Measurements from ENCODE around the gene KMT2B.

Gene KMT2B

DNA sequence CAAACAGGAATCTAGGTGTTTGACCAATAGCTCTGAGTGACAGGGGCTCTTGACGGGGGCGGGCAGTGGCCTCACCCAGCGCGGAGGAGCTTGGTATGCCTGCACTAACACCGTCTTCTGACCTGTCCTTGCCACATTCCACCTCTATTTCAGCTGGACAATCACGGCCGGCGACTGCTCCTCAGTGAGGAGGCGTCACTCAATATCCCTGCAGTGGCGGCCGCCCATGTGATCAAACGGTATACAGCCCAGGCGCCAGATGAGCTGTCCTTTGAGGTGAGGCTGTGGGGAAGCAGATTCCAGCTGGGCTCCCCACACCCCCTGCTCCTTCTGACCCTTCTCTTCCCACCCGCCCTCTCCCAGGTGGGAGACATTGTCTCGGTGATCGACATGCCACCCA is 62.3 kb downstream of the KMT2B start:
- no peak for DNase-seq (ENCODE audit: low spot score)

DNA sequence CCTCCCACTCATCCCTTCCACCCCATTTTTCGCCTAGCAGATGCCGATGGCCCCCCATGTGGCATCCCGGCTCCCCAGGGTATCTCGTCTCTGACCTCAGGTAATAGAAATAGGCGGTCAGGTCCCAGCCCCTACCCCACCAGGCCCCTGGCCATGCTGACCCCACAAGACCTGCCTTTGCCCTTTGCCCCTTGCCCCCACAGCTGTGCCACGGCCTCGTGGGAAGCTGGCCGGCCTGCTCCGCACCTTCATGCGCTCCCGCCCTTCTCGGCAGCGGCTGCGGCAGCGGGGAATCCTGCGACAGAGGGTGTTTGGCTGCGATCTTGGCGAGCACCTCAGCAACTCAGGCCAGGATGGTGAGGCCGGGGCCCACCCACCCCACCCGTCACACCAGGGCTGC is 62.9 kb downstream of the KMT2B start:
- no peak for DNase-seq (ENCODE audit: low spot score)

DNA sequence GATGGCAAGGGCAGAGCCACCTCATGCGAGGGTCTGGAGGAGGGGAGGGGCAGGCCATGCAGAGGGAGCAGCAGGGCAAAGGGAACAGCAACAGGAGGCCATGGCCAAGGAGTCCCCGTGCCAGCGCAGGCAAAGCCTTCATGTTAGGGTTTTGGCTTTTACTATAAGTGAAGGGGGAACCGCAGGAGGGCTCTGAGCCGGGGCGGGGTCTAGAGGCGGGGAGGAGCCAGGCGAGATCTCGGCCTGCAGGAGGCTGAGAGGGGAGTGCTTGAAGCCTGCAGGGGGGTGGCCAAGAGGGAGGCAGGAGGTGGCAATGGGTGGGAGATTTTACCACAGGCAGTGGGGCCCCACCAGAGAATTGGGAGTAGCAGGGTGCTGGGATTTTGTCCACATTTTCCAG is 63.8 kb downstream of the KMT2B start:
- DNase-seq (ENCODE audit: low spot score): no peak

DNA sequence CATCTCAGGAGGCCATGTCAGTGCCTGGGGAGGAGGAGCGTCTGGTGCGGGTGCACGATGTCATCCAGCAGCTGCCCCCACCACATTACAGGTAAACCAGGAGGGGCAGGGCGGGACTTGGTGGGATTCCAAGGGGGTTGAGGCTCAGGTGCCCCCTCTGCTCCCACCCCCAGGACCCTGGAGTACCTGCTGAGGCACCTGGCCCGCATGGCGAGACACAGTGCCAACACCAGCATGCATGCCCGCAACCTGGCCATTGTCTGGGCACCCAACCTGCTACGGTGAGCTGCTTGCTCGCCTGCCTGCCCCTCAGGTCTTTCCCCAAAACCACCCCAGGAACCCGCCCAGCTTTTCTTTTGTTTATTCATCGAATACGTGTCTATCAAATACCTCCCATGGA is 64.8 kb downstream of the KMT2B start:
- no peak for DNase-seq (ENCODE audit: low spot score)

DNA sequence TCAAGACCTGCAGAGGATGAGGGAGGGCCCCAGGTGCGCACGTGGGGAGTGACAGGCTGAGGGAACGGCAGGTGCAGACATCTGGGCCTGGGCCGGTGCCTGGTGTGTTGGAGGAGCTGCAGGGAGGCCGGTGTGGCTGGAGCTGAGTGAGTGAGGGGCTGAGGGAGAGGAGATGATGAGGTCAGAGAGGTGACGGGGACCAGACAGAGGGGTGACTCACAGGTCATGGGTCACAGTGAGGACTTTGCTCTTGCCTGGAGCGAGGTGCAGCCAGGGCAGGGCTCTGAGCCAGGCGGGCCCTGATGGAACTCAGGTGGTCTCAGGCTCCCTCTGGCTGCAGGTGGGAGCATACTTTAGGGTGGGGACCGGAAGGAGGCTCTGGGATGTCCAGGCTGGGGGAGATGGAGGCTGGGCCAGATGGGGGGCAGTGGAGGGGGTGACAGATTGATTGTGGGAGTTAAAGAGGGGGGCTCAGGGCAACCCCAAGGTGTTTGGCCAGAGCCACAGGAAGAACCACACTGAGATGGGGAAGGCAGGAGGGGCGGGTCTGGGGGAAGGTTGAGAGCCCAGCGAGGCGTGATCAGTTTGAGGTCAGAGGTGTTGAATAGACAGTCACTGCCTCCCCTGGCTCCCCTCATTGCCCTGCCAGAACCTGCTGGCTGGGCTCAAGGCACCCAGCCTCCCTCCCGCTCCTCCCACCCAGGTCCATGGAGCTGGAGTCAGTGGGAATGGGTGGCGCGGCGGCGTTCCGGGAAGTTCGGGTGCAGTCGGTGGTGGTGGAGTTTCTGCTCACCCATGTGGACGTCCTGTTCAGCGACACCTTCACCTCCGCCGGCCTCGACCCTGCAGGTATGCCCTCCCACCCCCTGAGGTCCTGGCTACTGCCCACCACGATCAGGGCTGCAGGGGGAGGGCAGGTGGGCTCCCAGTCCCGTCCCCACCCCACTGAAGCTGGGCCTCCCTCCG is 65.9 kb downstream of the KMT2B start:
- DNase-seq (ENCODE audit: low spot score): no peak

DNA sequence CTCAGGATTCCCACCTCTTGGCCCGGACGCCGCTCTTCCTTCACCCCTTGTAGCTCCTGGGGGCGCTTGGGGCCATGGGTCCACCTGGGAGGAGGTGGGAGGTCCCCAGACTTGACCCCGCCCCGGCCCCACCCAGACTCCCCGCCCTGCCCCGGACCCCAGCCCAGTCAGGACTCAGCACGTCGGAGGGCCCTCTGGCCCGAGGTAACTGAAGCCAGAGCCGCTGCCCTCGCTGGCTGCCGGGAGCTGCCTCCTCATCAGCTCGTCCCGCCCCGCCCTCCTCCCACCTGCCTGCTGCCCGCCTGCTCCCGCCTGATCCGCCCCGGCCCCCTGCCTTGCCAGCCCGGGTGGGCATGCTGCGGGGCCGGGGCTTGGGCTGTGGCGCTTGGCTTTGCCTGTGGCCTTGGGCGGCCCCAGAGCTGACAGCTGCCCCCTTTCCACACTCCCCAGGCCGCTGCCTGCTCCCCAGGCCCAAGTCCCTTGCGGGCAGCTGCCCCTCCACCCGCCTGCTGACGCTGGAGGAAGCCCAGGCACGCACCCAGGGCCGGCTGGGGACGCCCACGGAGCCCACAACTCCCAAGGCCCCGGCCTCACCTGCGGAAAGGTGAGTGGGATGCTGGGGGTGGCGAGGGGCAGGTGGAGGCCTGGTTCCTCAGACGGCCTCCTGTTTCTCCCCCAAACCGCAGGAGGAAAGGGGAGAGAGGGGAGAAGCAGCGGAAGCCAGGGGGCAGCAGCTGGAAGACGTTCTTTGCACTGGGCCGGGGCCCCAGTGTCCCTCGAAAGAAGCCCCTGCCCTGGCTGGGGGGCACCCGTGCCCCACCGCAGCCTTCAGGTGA is 66.9 kb downstream of the KMT2B start:
- no peak for DNase-seq (ENCODE audit: low spot score)

DNA sequence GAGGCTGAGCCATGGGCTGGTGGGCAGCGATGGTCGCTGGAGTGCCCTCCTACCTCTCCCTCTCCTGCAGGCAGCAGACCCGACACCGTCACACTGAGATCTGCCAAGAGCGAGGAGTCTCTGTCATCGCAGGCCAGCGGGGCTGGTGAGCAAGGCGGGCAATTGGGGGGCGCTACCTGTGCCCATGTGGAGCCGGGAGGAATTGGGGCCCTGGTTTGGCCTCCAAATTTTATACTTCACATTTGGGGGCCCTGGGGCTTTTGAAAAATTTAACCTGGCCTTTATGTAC is 67.5 kb downstream of the KMT2B start:
- no peak for DNase-seq (ENCODE audit: low spot score)

DNA sequence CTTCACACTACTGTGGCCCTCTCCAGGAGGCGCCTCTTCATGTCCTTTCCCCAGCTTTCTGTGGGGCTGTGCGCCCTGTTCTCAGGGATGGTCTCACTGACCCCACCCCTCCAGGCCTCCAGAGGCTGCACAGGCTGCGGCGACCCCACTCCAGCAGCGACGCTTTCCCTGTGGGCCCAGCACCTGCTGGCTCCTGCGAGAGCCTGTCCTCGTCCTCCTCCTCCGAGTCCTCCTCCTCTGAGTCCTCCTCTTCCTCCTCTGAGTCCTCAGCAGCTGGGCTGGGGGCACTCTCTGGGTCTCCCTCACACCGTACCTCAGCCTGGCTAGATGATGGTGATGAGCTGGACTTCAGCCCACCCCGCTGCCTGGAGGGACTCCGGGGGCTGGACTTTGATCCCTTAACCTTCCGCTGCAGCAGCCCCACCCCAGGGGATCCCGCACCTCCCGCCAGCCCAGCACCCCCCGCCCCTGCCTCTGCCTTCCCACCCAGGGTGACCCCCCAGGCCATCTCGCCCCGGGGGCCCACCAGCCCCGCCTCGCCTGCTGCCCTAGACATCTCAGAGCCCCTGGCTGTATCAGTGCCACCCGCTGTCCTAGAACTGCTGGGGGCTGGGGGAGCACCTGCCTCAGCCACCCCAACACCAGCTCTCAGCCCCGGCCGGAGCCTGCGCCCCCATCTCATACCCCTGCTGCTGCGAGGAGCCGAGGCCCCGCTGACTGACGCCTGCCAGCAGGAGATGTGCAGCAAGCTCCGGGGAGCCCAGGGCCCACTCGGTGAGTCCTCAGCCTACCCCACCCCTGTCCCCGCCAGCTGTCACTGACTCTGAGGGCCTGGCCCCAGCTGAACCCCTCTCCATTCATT is 68.7 kb downstream of the KMT2B start:
- no peak for DNase-seq (ENCODE audit: low spot score)

DNA sequence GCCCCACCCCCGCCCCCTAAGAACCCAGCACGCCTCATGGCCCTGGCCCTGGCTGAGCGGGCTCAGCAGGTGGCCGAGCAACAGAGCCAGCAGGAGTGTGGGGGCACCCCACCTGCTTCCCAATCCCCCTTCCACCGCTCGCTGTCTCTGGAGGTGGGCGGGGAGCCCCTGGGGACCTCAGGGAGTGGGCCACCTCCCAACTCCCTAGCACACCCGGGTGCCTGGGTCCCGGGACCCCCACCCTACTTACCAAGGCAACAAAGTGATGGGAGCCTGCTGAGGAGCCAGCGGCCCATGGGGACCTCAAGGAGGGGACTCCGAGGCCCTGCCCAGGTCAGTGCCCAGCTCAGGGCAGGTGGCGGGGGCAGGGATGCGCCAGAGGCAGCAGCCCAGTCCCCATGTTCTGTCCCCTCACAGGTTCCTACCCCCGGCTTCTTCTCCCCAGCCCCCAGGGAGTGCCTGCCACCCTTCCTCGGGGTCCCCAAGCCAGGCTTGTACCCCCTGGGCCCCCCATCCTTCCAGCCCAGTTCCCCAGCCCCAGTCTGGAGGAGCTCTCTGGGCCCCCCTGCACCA is 69.5 kb downstream of the KMT2B start:
- DNase-seq (ENCODE audit: low spot score): no peak
